Measurements from ENCODE around the gene FAM32A. TPM values are rescaled to one million over a fixed set of nuclear protein-coding genes. Genes with fewer than 3 reads are reported as not detected.

The FAM32A gene
- polyA plus RNA-seq, 3 donors: 92.2 to 245 (median 219) TPM

- H3K9me3 ChIP-seq (replicated peaks in 1 of 2; ENCODE audit: control insufficient read depth in 1 of 2, insufficient read depth in 1 of 2, low read length in 2 of 2): peaks cover 33 to 35% of the 10 kb centered on the region in 2 donors
- intact Hi-C loops (cut with micrococcal nuclease): no loop called here
- Mint-ChIP-seq H3K36me3 (peaks cover 74 to 95% of the 10 kb centered on the region in 2 donors), H3K27me3 (ENCODE audit: low read depth in 3 of 3) (peaks cover 0 to 1% (median 0%) of the 10 kb centered on the region in 3 donors), H3K4me3 (no peak overlapping the region), H3K4me1 (no peaks in the 10 kb centered on the region), H3K9me3 (peaks cover 28 to 52% (median 41%) of the 10 kb centered on the region in 7 donors), H3K27ac (no peak overlapping the region)
- no peak overlapping the region for H2AFZ ChIP-seq (ENCODE audit: insufficient read depth, low read depth, low read length, poor library complexity, severe bottlenecking)
- no peak overlapping the region for H3K9ac ChIP-seq (ENCODE audit: insufficient read depth, low read length, poor library complexity, severe bottlenecking)
- H4K20me1 ChIP-seq (ENCODE audit: insufficient read depth, low read length): peaks cover 38% of the 10 kb centered on the region
- peaks cover 66 to 94% of the 10 kb centered on the region in 2 donors for H3K36me3 ChIP-seq (replicated peaks in 1 of 2; ENCODE audit: control insufficient read depth in 1 of 2, insufficient read depth in 2 of 2, low read length in 2 of 2)
- no peak for DNase-seq
- TF ChIP-seq CTCF (IDR thresholded peaks at IDR 0.05): no peak
- H3K27me3 ChIP-seq (ENCODE audit: control insufficient read depth in 2 of 2, insufficient read depth in 2 of 2, low read length in 2 of 2): no peaks in the 10 kb centered on the region
- H3K4me1 ChIP-seq (ENCODE audit: control insufficient read depth in 1 of 2, insufficient read depth in 2 of 2, low read length in 2 of 2): no peaks in the 10 kb centered on the region
- peak overlapping the region in 1 of 2 donors; percentile 11 for H3K27ac ChIP-seq (ENCODE audit: low read depth in 1 of 2, low read length in 2 of 2)
- H3K79me2 ChIP-seq (ENCODE audit: insufficient read depth, low read length): peaks cover 64% of the 10 kb centered on the region
- 92% methylated on average over 12 of the region's 16 CpGs for WGBS (ENCODE audit: insufficient coverage)
- H3K4me3 ChIP-seq (replicated peaks in 1 of 3; ENCODE audit: low read depth in 2 of 3, low read length in 3 of 3): no peak overlapping the region
- H3K4me2 ChIP-seq (replicated peaks; ENCODE audit: extremely low read depth, low read length, poor library complexity, severe bottlenecking): no peak overlapping the region
These were observed 32.7 kb downstream of the FAM32A start for GRCh38 chr19:16217716-16218451.

- no peak overlapping the region for H3K4me3 ChIP-seq (replicated peaks in 1 of 3; ENCODE audit: low read depth in 2 of 3, low read length in 3 of 3)
- no peak for TF ChIP-seq CTCF (IDR thresholded peaks at IDR 0.05)
- H3K27ac Mint-ChIP-seq: peak overlapping the region in 2 of 7 donors; percentile 16 to 17
- peak overlapping the region in 1 of 2 donors; percentile 11 for H3K27ac ChIP-seq (ENCODE audit: low read depth in 1 of 2, low read length in 2 of 2)
- peaks cover 0 to 1% (median 0%) of the 10 kb centered on the region in 3 donors for H3K27me3 Mint-ChIP-seq (ENCODE audit: low read depth in 3 of 3)
- no peaks in the 10 kb centered on the region for H3K27me3 ChIP-seq (ENCODE audit: control insufficient read depth in 2 of 2, insufficient read depth in 2 of 2, low read length in 2 of 2)
- peaks cover 35% of the 10 kb centered on the region for H4K20me1 ChIP-seq (ENCODE audit: insufficient read depth, low read length)
- peaks cover 71 to 94% of the 10 kb centered on the region in 2 donors for H3K36me3 ChIP-seq (replicated peaks in 1 of 2; ENCODE audit: control insufficient read depth in 1 of 2, insufficient read depth in 2 of 2, low read length in 2 of 2)
- peaks cover 65% of the 10 kb centered on the region for H3K79me2 ChIP-seq (ENCODE audit: insufficient read depth, low read length)
- no peak overlapping the region for H3K9ac ChIP-seq (ENCODE audit: insufficient read depth, low read length, poor library complexity, severe bottlenecking)
- H3K4me1 ChIP-seq (ENCODE audit: control insufficient read depth in 1 of 2, insufficient read depth in 2 of 2, low read length in 2 of 2): no peaks in the 10 kb centered on the region
- H2AFZ ChIP-seq (ENCODE audit: insufficient read depth, low read depth, low read length, poor library complexity, severe bottlenecking): no peak overlapping the region
- no peaks in the 10 kb centered on the region for H3K4me1 Mint-ChIP-seq
- peaks cover 33 to 35% of the 10 kb centered on the region in 2 donors for H3K9me3 ChIP-seq (replicated peaks in 1 of 2; ENCODE audit: control insufficient read depth in 1 of 2, insufficient read depth in 1 of 2, low read length in 2 of 2)
- H3K4me2 ChIP-seq (replicated peaks; ENCODE audit: extremely low read depth, low read length, poor library complexity, severe bottlenecking): no peak overlapping the region
- no peak overlapping the region for H3K4me3 Mint-ChIP-seq
- H3K36me3 Mint-ChIP-seq: peaks cover 78 to 96% of the 10 kb centered on the region in 2 donors
- no CpG with 5 or more reads among the region's 2 CpGs for WGBS (ENCODE audit: insufficient coverage)
- intact Hi-C loops (cut with micrococcal nuclease): no loop called here
- no peak for DNase-seq
- H3K9me3 Mint-ChIP-seq: peaks cover 28 to 52% (median 41%) of the 10 kb centered on the region in 7 donors
These were observed 33.6 kb downstream of the FAM32A start for GRCh38 chr19:16218851-16219250.
